ENCODE data around the gene EREG. TPM values are rescaled to one million over a fixed set of nuclear protein-coding genes. Genes with fewer than 3 reads are reported as not detected.

Gene EREG
- total and polyA plus RNA-seq, 2 of the 8 experiments (the other 6 are each of a cell fraction or from before 2014, with no cell fraction given), result not detected

DNA sequence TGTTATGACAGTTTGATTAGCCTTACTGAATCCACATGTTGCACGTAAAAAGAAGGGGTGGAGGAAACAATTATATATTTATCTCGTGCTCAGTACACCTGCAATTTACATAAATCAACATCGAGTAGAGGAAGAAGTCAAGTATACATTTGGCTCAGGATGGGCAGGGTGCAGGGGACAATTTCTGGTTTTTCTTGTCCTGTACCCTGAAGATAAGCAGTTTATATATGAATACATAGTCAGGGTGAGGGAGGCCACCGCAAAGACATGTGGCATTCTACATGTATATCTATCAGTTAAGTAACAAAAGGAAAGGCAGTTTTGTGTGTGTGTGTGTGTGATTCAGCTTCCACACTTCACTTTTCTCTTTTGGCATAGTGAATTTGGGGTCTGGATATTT is 11.1 kb upstream of the EREG start:
- 85% methylated on average over 4 of the region's 4 CpGs; no CpG with 5 or more reads in 1 of the 2 experiments for WGBS, 2 experiments (ENCODE audit: extremely low coverage in 1 of 2, insufficient coverage in 1 of 2, insufficient read length in 1 of 2, insufficient replicate concordance in 2 of 2, low coverage in 1 of 2, low lambda C conversion rate in 2 of 2, missing lambda C conversion rate in 1 of 2)

More for the DNA sequence above, 11.1 kb upstream of the EREG start:
- Histone ChIP-seq H3K14ac (ENCODE audit: insufficient read length) (no peak overlapping the region), H2BK20ac (ENCODE audit: low read length) (no peak overlapping the region), H3K36me3 (ENCODE audit: control insufficient read depth in 2 of 4, insufficient read depth in 4 of 4, low read length in 3 of 4) (no peaks in the 10 kb centered on the region), H3K79me2 (ENCODE audit: control insufficient read depth in 1 of 2, insufficient read depth in 2 of 2, low read length in 2 of 2) (no peaks in the 10 kb centered on the region), H3K23ac (ENCODE audit: insufficient read length) (no peak overlapping the region), H3K4me1 (replicated peaks in 1 of 4; ENCODE audit: control insufficient read depth in 3 of 4, insufficient read depth in 4 of 4, low read length in 3 of 4) (peaks cover 0 to 4% (median 2%) of the 10 kb centered on the region in 4 experiments; a peak in 2 of 7 replicates), H3K4me3 (ENCODE audit: extremely low read depth in 1 of 4, insufficient read depth in 2 of 4, low read depth in 3 of 4, low read length in 4 of 4) (no peak overlapping the region), H3K23me2 (ENCODE audit: low read depth, low read length) (no peaks in the 10 kb centered on the region), H4K5ac (ENCODE audit: insufficient read length, low read depth, low read length) (no peak overlapping the region), H4K8ac (ENCODE audit: extremely low read depth, insufficient read depth, low read length) (no peak overlapping the region), H3K18ac (ENCODE audit: extremely low read depth, low read length) (no peak overlapping the region), H3K9me3 (ENCODE audit: insufficient read depth in 2 of 2, low read depth in 1 of 2, low read length in 1 of 2) (no peaks in the 10 kb centered on the region), H4K20me1 (replicated peaks in 1 of 2; ENCODE audit: control insufficient read depth in 1 of 2, insufficient read depth in 2 of 2, low read length in 2 of 2) (no peaks in the 10 kb centered on the region), H2AFZ (ENCODE audit: low read length) (no peak overlapping the region), H2AK5ac (ENCODE audit: low read depth, low read length) (no peak overlapping the region), H2BK12ac (ENCODE audit: low read depth, low read length) (no peak overlapping the region), H2BK15ac (ENCODE audit: low read length) (no peak overlapping the region), H2BK120ac (replicated peaks; ENCODE audit: low read depth, low read length) (no peak overlapping the region), H2BK5ac (ENCODE audit: low read depth, low read length) (no peak overlapping the region), H3K27ac (ENCODE audit: low read depth, low read length) (no peak overlapping the region), H3K9ac (replicated peaks in 1 of 4; ENCODE audit: extremely low read depth in 1 of 4, low read depth in 3 of 4, low read length in 3 of 4) (no peak overlapping the region), H3K56ac (replicated peaks; ENCODE audit: insufficient read length, low read depth, low read length) (no peak overlapping the region), H3K79me1 (ENCODE audit: low read depth, low read length) (no peaks in the 10 kb centered on the region), H3K4me2 (ENCODE audit: insufficient read depth in 1 of 2, low read depth in 2 of 2, low read length in 2 of 2) (no peak overlapping the region), H4K91ac (replicated peaks; ENCODE audit: insufficient read length, low read length) (no peak overlapping the region), H3K27me3 (replicated peaks in 1 of 4; ENCODE audit: control insufficient read depth in 3 of 4, extremely low read depth in 1 of 4, insufficient read depth in 3 of 4, low read length in 3 of 4) (no peaks in the 10 kb centered on the region), H3K4ac (replicated peaks; ENCODE audit: insufficient read length, low read depth, low read length) (no peak overlapping the region)
- no peak for TF ChIP-seq SP2 (IDR thresholded peaks at IDR 0.05; ENCODE audit: low read length)
- no peak for TF ChIP-seq CHD1 (IDR thresholded peaks at IDR 0.05; ENCODE audit: low read depth, low read length)
- no peak for TF ChIP-seq JUND (IDR thresholded peaks at IDR 0.05; ENCODE audit: low read length)
- no peak for TF ChIP-seq RXRA (IDR thresholded peaks at IDR 0.05; ENCODE audit: insufficient read depth, low read depth, low read length)
- no peak for TF ChIP-seq TAF7 (optimal IDR thresholded peaks at IDR 0.05; ENCODE audit: borderline replicate concordance, low read depth, low read length)
- TF ChIP-seq, protein P1, sequence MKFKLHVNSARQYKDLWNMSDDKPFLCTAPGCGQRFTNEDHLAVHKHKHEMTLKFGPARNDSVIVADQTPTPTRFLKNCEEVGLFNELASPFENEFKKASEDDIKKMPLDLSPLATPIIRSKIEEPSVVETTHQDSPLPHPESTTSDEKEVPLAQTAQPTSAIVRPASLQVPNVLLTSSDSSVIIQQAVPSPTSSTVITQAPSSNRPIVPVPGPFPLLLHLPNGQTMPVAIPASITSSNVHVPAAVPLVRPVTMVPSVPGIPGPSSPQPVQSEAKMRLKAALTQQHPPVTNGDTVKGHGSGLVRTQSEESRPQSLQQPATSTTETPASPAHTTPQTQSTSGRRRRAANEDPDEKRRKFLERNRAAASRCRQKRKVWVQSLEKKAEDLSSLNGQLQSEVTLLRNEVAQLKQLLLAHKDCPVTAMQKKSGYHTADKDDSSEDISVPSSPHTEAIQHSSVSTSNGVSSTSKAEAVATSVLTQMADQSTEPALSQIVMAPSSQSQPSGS (IDR thresholded peaks at IDR 0.05; ENCODE audit: low read length), result no peak
- no peak for TF ChIP-seq RAD21 (IDR thresholded peaks at IDR 0.05 in 1 of 2, conservative IDR thresholded peaks at IDR 0.05 in 1 of 2; ENCODE audit: low read depth in 2 of 2, low read length in 2 of 2)
- FAIRE-seq (no peak), DNase-seq (ENCODE audit: low read depth in 1 of 2, low spot score in 2 of 2) (no peak)
- ChIA-PET CTCF (ENCODE audit: partially characterized antibody) (interaction anchor here (0.6 kb wide), 1 partner anchor 1410 kb away, joined by 3 read pairs; no protein-coding TSS in a partner anchor), POLR2A (ENCODE audit: partially characterized antibody) (no interaction called here)
